Measurements from ENCODE around the gene C10orf71. TPM values are rescaled to one million over a fixed set of nuclear protein-coding genes. Genes with fewer than 3 reads are reported as not detected.

The C10orf71 gene
- total RNA-seq (not detected), polyA plus RNA-seq (ENCODE audit: insufficient read depth, low read depth, low replicate concordance) (0.28 TPM)
- long read RNA-seq, donor 1, result 0 reads
- long read RNA-seq, donor 2, result 0 reads
- long read RNA-seq, donor 3, result 0 reads
- long read RNA-seq, donor 4, result 0 reads
- long read RNA-seq, donor 5, result 0 reads
- long read RNA-seq, donor 6, result 0 reads
- long read RNA-seq, donor 7, result 0 reads
- long read RNA-seq, donor 8, result 0 reads
- long read RNA-seq, donor 9, result 0 reads
- long read RNA-seq, donor 10, result 0 reads

- Histone ChIP-seq H3K9me3 (ENCODE audit: control insufficient read depth in 2 of 3, insufficient read depth in 1 of 3, low read length in 3 of 3) (no peaks in the 10 kb centered on the region), H3K27ac (ENCODE audit: low read depth in 2 of 2, low read length in 2 of 2) (no peak within 1 kb of the TSS), H3K36me3 (ENCODE audit: control insufficient read depth in 2 of 3, insufficient read depth in 3 of 3, low read length in 3 of 3) (no peaks in the 10 kb centered on the region), H3K4me1 (ENCODE audit: control insufficient read depth in 2 of 3, insufficient read depth in 2 of 3, low read depth in 1 of 3, low read length in 3 of 3) (peaks cover 0 to 3% (median 0%) of the 10 kb centered on the region in 3 donors), H3K4me3 (ENCODE audit: low read length in 3 of 3) (no peak within 1 kb of the TSS), H3K9ac (ENCODE audit: low read length in 3 of 3) (no peak within 1 kb of the TSS), H3K27me3 (ENCODE audit: control insufficient read depth, insufficient read depth, low read length) (no peaks in the 10 kb centered on the region)
- TF ChIP-seq, protein P1, sequence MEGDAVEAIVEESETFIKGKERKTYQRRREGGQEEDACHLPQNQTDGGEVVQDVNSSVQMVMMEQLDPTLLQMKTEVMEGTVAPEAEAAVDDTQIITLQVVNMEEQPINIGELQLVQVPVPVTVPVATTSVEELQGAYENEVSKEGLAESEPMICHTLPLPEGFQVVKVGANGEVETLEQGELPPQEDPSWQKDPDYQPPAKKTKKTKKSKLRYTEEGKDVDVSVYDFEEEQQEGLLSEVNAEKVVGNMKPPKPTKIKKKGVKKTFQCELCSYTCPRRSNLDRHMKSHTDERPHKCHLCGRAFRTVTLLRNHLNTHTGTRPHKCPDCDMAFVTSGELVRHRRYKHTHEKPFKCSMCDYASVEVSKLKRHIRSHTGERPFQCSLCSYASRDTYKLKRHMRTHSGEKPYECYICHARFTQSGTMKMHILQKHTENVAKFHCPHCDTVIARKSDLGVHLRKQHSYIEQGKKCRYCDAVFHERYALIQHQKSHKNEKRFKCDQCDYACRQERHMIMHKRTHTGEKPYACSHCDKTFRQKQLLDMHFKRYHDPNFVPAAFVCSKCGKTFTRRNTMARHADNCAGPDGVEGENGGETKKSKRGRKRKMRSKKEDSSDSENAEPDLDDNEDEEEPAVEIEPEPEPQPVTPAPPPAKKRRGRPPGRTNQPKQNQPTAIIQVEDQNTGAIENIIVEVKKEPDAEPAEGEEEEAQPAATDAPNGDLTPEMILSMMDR (IDR thresholded peaks at IDR 0.05; ENCODE audit: borderline replicate concordance, extremely low read depth, insufficient read depth), result no peak
- no peak for FAIRE-seq
- DNase-seq, result peak in 4 of 5 donors; percentile 55 to 77 (median 66)
- intact Hi-C loops (cut with DNase I), result no loop called here
These were observed at the start of gene C10orf71 for GRCh38 chr10:49298983-49299815. TSS of gene C10orf71 (plus strand) at chr10:49299170. CDS start at chr10:49322546, 23,376 bp downstream.

- no peak overlapping the region for H3K27ac ChIP-seq (ENCODE audit: low read depth in 2 of 2, low read length in 2 of 2)
- H3K27me3 ChIP-seq (ENCODE audit: control insufficient read depth, insufficient read depth, low read length), result no peaks in the 10 kb centered on the region
- peaks cover 0 to 2% (median 0%) of the 10 kb centered on the region in 3 donors for H3K4me1 ChIP-seq (ENCODE audit: control insufficient read depth in 2 of 3, insufficient read depth in 2 of 3, low read depth in 1 of 3, low read length in 3 of 3)
- TF ChIP-seq, protein P1 (IDR thresholded peaks at IDR 0.05; ENCODE audit: borderline replicate concordance, extremely low read depth, insufficient read depth), result no peak
- DNase-seq (no peak), FAIRE-seq (no peak)
- H3K9me3 ChIP-seq (ENCODE audit: control insufficient read depth in 2 of 3, insufficient read depth in 1 of 3, low read length in 3 of 3), result no peaks in the 10 kb centered on the region
- intact Hi-C loops (cut with DNase I), result no loop called here
- no peak overlapping the region for H3K4me3 ChIP-seq (ENCODE audit: low read length in 3 of 3)
- no peak overlapping the region for H3K9ac ChIP-seq (ENCODE audit: low read length in 3 of 3)
- no peaks in the 10 kb centered on the region for H3K36me3 ChIP-seq (ENCODE audit: control insufficient read depth in 2 of 3, insufficient read depth in 3 of 3, low read length in 3 of 3)
These were observed 46.5 kb upstream of the C10orf71 start for GRCh38 chr10:49252313-49253034.

DNA sequence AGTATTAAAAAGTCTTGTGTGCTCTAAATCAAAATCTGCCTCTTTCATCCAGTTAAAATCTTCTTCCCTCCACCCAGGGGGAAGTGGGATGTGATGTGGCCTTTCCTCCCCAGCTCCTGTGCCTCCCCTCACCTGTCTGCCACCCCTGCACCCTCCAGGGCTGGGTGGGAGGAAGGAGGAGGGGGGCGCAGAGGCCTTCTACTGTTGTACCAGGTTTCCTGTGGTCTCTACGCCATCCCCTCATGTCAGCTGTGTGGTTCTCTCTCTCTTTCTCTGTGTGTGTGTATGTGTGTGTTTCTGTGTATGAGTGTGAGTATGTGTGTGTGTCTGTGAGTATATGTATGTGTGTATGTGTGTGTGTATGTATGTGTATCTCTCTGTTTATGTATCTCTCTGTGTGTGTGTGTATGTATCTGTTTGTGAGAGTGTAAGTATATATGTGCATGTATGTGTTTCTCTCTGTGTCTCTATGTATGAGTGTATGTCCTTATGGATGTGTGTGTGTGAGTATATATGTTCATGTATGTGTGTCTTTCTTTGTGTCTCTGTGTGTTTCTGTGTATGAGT is 45.5 kb upstream of the C10orf71 start:
- FAIRE-seq, result no peak

More for the DNA sequence above, 45.5 kb upstream of the C10orf71 start:
- no peaks in the 10 kb centered on the region for H3K9me3 ChIP-seq (ENCODE audit: control insufficient read depth in 2 of 3, insufficient read depth in 1 of 3, low read length in 3 of 3)
- DNase-seq, result no peak
- peaks cover 0 to 2% (median 0%) of the 10 kb centered on the region in 3 donors for H3K4me1 ChIP-seq (ENCODE audit: control insufficient read depth in 2 of 3, insufficient read depth in 2 of 3, low read depth in 1 of 3, low read length in 3 of 3)
- H3K9ac ChIP-seq (ENCODE audit: low read length in 3 of 3), result no peak overlapping the region
- no peaks in the 10 kb centered on the region for H3K27me3 ChIP-seq (ENCODE audit: control insufficient read depth, insufficient read depth, low read length)
- H3K36me3 ChIP-seq (ENCODE audit: control insufficient read depth in 2 of 3, insufficient read depth in 3 of 3, low read length in 3 of 3), result no peaks in the 10 kb centered on the region
- no peak overlapping the region for H3K4me3 ChIP-seq (ENCODE audit: low read length in 3 of 3)
- no peak overlapping the region for H3K27ac ChIP-seq (ENCODE audit: low read depth in 2 of 2, low read length in 2 of 2)
- intact Hi-C loops (cut with DNase I), result no loop called here
- TF ChIP-seq, protein P1 (IDR thresholded peaks at IDR 0.05; ENCODE audit: borderline replicate concordance, extremely low read depth, insufficient read depth), result no peak
